Stimulated activated CD8-positive, alpha-beta memory T cell treated with anti-CD3 and anti-CD28 coated beads, Interleukin-15, amount 100 ng/mL, for 48 hours (primary cell): ENCODE measurements around the gene STXBP3.

ENCODE experiments used
- DNase-seq, 2 donors: peaks; one replicate each; pipeline ENCODE4 v3.0.0-alpha.2; 2020; ENCODE audit warnings: low read depth in 2 of 2

The STXBP3 gene

DNA sequence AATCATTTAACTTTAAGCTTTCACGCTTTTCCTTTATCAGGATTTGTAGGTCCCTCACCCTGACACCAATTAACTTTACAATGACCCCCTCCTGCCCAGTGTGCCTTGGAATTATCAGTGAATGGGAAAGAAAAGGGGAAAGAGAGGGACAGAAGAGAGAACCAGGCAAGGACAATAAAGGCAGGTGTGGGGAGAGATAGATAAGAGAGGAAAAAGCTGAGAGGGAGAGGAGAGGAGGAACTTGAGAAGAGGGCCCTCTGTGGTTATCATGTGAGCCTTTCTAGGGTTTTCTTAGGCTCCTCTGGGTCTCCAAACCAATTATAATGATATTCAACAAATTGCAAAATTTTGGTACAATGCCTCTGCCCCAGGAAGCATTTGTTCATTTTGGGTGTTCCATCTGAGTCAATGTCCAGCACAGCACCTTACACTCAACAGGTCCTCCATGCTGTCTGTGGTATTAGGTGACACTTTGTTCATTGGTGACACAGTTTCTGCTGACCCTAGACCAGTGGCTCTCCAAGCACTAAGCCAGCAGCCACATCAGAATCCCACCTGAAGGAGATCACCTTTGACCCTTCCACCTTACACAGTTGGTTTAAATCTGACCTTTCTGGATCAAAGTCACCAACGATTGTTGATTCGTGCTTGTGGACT lies 96.2 kb downstream of the STXBP3 start:
- DNase-seq = no peak

DNA sequence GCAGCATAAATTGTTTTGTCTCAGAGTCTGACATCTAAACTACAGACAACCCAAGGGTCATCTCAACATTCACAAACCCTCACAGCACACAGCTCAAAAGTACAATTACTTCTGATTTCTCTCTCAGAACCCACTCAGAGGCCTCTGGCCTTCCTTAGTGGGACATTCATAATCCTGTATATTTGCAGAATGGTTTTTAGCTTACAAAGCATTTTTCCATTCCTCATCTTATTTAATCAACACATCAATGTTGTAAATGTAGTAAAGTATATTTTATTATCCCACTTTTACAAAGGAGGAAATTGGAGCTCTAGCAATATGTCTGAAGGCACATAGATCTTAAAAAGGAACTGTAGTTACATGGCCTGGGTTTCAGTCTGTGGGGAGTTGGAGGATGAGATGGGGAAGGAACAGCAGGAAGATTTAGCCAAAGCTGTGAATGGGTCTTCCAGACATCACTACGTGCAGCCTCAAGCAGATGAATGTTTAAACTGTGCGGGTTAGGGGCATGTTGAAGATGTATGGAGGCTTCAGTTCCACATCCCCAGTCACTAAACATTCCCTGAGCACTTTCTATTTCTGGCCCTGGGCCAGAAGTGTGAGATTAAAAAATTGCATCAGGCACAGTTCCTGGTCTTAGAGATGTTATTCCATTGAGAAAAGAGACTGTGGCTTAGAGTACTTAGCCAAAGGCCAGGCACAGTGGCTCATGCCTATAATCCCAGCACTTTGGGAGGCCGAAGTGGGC lies 97.1 kb downstream of the STXBP3 start:
- DNase-seq = no peak

DNA sequence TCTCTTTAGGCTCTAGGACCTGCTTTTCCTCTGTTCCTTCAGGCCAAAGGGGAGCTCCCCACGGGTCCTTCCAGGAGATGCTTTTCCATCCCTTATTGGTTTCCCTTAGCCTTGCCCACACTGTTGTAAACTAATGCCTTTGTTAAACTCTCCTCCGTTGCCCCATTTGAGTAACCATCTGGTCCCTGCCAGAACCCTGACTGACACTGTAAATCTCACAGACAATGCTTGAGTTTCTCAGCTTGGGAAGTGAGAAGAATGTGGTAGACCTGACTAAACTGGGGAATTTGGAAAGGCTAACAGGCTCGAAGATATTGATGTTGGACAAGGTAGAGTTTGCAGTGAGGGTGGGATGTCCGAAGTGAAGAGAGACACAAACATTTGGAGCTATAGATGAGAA lies 99.0 kb downstream of the STXBP3 start:
- DNase-seq = no peak

GRCh38 chr1:108845991-108846390 lies 99.5 kb downstream of the STXBP3 start:
- DNase-seq = no peak

DNA sequence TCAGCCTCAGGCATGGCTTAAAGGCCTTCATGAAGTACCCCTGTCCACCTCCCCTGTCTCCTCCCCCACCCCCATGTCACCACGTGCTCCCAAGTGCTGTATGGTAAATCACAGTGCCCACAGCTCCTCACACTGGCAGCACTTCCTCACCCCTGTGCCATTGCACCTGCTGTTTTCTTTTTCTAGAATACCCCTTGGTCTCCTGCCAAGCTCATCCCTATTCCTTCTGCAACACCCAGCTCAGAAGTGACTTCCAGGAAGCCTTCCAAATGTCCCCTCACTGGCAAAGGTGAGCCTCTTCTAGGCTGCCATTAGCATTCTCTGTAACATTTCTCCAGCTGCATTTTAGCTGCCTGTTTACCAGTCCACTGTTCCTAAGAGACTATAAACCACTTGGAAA lies 101.0 kb downstream of the STXBP3 start:
- no peak for DNase-seq

DNA sequence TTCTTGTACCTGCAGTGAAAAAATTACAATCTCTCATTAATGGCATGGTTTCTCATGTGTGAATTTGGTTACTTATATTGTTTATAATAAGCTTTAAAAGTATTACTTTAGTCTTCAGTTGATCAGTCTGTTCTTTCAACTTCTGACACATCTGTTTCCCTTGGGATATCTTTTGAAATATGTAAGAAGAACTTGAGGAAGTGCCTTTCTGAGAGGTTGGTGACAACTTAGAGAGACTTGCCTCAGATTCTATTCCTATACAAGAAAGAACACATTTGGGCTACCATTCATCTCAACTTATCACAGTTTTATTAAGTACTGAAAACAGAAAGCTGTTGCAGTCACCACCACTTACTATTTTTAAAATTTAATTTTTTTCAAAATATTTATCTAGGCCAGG lies 102.3 kb downstream of the STXBP3 start:
- no peak for DNase-seq

DNA sequence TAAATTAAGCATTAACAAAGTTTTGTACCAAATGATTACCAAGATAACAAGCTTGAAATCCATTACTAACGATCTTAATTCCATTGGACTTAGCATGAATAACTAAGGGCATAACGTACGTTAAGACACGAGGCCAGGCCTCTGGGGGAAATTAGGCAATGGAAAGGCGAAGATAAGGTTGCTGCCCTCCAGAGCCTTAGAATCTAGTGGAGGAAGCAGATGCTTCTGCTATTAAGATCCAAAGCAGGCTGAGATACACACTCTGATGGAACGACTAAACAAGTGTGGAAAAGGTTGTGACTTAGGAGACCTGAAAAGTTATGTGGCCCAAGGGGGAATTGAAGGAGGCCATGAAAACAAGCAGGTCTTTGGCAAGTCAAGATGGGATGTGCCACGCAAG lies 104.5 kb downstream of the STXBP3 start:
- no peak for DNase-seq

DNA sequence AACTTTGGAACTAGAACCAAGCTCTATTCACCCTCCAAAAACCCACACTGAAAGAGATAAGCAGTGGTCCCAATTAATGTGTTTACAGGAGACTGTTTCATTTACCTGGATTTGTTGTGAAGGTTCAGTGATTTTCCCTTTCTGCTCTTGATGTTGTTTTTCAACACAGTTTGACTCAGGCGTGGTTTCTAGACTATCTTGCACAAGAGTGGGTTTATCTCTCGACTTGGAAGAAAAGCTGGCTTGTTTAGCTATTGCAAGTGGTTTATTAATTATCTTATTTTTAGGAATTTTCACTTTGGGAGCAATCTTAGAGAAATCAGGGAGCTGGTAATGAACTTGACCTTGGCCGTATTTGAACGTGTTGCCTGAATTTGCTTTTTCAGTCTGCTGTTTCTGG lies 105.1 kb downstream of the STXBP3 start:
- DNase-seq = no peak

GRCh38 chr1:108852221-108852975 lies 105.9 kb downstream of the STXBP3 start:
- DNase-seq = no peak

DNA sequence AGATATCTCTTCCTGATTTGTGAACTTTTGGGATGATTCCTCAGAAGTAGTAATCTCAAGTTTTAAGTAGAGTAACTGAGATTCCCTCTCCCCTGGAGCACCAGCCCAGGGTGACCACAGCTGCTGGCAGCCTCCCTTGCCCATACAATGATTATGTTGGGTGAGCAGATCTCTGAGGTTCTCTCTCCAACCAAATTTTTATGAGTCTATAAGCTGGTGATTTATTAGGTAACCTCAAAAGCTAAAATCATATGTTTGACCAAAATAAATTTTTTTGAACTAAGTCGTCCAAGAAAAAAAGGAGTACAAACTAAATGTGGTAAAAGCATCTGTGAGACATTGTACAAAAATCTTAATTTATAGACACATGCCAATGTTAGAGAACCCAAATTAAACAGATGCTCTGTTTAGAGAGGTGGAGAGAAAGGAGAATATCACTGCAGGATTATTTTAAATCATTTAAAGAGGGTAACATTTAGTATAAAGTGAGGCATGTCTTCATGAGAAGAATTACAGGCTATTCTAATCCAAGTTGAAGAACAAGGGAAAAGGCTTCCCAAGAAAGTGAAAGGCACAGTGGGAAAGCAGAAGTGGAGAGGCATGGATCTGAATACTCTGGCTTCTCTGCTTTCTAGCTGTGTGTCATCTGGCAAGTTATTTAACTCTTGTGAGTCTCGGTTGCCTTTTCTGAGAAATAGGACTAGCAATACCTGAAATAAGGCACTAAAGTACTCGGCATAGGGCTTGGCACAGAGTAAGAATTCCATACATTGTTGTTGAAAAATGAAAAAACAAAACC lies 107.9 kb downstream of the STXBP3 start:
- no peak for DNase-seq

DNA sequence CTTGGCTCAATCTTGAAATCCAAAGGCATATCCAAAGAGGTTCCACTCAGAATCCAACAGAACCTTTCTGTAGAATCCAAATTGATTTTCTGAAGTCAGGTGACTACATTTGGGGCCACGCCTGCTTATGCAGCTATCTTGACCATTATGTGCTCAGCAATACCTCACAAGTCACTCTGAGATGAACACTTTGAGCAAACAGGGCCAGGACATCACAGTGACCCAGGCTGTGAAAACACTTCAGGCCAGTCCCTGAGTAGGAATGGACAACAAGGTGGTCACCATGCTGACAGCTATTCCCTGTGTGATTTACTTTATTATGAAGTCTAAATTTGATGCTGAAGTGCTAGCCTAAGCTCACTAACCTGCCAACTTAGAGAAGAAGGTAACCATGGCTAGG lies 110.5 kb downstream of the STXBP3 start, which contains the start of gene AKNAD1:
Gene AKNAD1 (minus strand): TSS at position 101 of the 400 bp plus-strand sequence. CDS start 4,430 bp downstream, outside the sequence.
- no peak for DNase-seq

- DNase-seq = no peak
Measured at GRCh38 chr1:108858230-108858950, 111.9 kb downstream of the STXBP3 start.
